HG02642 (cell line): ENCODE results near the gene TMEM182.

Experiments used
- ATAC-seq: cut with Tn5 transposase; IDR thresholded peaks from one replicate; pipeline ENCODE4 v1.9.1; 2021; ENCODE audit warnings: mild to moderate bottlenecking; ENCODE audit not compliant: unreplicated experiment, poor library complexity

Gene TMEM182

DNA sequence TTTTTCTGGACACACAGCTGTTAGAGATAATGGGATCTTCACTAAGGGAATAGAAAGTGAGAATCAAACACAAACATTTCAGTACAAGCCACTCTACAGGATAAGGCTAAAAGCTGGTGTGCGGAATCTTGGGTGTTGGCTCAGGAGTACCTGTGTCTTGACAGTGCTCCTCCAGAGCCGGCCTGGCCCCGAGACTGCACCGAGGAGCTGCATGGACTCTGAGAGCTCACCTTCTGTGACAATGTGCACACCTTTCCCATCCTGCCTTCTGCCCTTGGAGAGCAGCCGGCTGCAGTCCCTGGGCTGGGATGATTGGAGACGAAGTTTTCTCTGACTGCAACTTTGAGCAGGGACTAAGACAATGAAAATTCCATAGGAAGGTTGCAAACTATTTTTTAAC is 89.1 kb downstream of the TMEM182 start:
- no peak for ATAC-seq

- no peak for ATAC-seq
These were observed 91.0 kb downstream of the TMEM182 start for GRCh38 chr2:102852867-102853266.
